HG02798 (cell line): ENCODE measurements around the gene RFX2.
"Not testable (repeated sequence)": the region's sequence is repeated elsewhere in the genome, so short reads cannot be mapped to it uniquely, and the experiment has no call there.

Experiments used
- ATAC-seq: cut with Tn5 transposase; IDR thresholded peaks from one replicate; pipeline ENCODE4 v1.9.1; 2021; ENCODE audit warnings: mild to moderate bottlenecking; ENCODE audit not compliant: unreplicated experiment, poor library complexity

The RFX2 gene

DNA sequence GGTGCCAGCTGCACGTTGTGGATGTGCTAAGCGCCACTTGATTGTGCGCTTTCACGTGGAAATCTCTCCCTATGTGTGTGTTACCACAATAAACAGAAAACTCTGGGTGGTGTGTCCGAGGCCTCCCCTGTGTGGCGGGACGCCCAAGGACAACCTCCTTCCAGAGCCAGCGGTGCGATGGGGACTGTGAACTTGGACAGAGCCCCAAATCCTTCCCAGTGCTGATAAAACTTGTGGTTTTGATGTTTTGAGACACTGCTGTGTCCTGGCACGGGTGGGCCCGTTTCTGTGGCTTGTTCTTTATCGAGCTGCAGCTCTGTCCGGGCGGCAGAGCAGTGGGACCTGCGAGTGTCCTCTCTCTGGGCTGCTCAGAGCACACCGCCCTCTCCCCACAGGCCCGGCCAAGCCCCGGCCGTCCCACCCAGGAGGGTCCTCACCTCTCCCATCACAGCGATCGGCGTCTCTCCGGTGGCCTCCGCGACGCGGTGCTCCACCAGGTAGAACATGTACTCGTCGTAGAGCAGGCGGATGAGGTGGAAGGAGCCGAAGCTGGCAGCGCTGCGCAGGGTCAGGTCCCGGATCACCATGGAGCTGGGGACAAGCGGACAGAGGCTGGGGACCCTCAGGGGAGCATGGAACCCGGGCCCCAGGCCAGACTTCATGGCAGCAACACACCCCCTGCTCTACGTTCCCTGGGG is 113.5 kb downstream of the RFX2 start:
- ATAC-seq = no peak

DNA sequence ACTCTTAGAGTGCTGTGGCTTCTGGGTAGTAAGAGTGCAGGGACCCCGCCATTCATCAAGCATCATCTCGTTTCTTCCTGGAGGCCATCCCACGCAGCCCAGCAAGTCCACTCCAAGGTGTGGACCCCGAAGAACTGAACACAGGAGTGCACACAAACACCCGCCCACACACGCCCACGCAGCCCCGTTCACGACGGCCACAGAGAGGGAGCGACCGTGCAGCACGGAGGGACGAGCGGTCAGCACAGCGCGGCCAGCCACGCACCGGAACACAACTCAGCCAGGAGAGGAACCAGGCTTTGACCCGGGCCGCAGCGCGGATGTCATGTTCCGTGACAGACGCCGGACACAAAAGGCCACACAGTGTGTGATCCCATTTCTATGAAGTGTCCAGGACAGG is 114.2 kb downstream of the RFX2 start:
- ATAC-seq = no peak

GRCh38 chr19:5995606-5996005 is 114.7 kb downstream of the RFX2 start:
- ATAC-seq = no peak

DNA sequence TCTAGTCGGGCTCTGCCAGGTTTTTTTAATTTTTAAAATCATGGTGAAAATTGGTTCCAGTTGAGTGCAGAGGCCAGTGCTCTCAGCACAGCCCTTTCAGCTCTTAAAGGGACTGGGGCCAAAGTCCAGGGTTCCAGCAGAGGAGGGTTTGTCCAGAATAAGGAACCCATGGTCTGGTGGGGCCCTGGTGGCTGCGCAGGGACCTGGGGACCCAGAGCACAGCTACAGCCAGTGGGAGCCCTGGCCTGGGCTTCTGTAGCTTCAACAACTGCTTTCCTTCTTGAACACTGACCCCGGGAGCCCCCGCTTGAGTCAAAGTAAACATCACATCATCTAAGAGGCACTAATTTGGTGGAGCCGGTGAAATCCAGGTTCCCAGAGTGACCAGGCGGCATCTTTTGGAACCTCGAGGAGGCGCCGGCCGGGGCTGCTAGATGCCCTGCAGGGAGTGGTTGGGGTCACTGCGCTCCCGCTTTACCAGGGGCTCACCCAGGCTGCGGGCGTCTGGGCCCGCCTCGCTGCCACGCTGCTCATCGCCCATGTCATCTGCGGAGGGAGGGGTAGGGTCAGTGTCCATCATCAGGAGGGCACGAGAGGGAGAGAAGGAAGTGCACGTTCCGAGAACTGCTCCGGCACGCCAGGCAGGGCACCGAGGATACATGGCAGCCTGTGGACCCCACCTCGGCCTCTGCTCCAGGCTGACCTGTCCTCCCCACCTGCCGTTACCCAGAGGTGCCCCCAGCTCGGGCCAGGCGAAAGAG is 115.7 kb downstream of the RFX2 start:
- no peak for ATAC-seq

GRCh38 chr19:5993648-5994358 is 116.5 kb downstream of the RFX2 start:
- ATAC-seq = no peak

GRCh38 chr19:5993201-5993600 is 117.1 kb downstream of the RFX2 start:
- ATAC-seq = no peak

- ATAC-seq = no peak
Measured at GRCh38 chr19:5992756-5993155, 117.5 kb downstream of the RFX2 start.

DNA sequence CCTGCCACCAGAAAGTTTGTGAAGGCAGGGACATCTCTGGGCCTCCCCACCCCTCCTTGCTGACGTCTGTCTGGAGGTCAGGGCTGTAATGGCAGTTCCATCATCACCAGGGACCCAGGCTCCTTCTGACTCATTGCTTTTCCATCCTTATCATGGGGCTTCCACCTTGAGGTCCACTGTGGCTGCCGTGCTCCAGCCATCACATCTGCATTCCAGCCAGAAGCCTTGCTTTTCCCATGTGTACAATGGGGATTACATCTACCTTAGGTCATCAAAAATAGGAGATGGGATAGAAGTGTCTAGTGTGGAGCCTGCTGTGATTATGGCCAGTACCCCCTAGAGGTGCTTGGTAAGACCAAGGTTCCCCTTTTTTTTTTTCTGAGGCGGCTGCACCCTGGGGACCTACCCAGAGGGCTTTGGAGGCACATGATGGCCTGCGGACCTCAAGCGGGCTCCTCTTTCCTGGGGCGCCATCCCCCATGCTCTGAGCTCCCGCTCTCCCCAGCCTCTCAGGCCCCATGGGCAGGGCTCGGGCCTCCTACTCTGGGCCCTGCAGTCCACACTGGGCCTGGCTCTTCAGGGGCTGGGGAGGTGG is 119.0 kb downstream of the RFX2 start:
- ATAC-seq = no peak

- ATAC-seq = no peak
Measured at GRCh38 chr19:5990289-5990797, 120.0 kb downstream of the RFX2 start.

DNA sequence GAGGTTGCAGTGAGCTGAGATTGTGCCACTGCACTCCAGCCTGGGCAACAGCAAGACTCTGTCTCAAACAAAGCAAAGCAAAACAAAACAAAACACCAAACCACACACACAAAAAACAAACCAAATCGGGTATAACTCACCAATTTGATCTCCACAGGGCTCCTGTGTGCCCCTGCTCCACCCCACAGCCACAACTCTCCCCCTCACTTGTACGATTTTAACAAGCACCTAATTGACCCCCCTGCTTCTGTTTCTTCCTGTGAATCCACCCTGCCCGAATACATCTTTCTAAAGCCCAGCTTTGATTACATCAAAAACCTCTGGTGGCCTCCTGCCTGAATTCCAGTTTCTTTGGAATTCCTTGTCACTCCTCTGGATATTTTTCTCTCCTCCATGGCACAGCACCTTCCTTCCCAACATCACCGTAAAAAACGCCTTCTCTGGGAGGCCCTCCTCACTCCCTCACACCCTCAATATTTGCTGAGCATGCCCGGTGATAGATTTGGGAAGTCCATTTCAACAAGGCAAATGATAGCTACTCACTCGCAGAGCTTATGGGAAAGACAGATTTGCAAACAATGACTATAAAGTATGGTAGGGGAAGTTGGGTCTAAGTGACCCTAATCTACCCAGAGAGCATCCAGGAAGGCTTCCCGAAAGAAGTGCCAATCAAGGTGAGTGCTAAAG is 120.8 kb downstream of the RFX2 start:
- ATAC-seq = no peak

DNA sequence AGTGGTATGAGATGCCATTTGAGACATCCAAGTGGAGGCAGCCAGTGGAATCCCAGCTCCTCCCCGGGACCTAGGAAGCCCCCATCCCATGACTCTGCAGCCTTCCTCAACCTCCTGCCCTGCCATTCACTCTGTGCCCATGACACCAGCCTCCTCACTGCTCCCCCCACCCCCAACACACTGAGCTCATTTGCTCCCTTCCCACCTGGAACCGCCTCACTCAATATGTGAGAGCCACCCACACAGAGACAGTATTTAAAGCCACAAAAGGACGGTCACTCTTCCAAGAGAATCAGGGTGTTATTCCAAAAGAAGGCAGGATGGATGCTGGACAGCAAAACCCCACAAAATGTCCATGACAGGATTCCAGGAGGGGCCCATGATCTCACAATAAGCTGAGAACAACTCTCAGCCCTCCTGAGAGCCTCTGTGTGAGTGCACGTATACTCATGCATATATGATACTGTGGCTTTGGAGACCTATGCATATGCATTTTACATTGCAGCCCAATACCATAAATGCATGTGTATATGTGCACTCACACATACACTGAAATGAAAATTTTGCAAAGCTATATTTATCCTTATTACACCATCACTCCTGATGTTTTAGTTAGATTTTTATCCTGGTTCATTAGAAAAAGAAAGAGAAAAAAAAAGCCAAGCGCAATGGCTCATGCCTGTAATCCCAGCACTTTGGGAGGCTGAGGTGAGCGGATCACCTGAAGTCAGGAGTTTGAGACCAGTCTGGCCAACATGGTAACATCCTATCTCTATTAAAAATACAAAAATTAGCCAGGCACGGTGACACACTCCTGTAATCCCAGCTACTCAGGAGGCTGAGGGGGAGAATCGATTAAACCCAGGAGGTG is 121.5 kb downstream of the RFX2 start:
- no peak for ATAC-seq

- no peak for ATAC-seq
Measured at GRCh38 chr19:5987077-5987818, 123.1 kb downstream of the RFX2 start.

GRCh38 chr19:5985837-5986236 is 124.5 kb downstream of the RFX2 start:
- ATAC-seq = not testable (repeated sequence)

- no peak for ATAC-seq
Measured at GRCh38 chr19:5985098-5985783, 125.1 kb downstream of the RFX2 start.

- no peak for ATAC-seq
Measured at GRCh38 chr19:5984600-5984999, 125.7 kb downstream of the RFX2 start.

DNA sequence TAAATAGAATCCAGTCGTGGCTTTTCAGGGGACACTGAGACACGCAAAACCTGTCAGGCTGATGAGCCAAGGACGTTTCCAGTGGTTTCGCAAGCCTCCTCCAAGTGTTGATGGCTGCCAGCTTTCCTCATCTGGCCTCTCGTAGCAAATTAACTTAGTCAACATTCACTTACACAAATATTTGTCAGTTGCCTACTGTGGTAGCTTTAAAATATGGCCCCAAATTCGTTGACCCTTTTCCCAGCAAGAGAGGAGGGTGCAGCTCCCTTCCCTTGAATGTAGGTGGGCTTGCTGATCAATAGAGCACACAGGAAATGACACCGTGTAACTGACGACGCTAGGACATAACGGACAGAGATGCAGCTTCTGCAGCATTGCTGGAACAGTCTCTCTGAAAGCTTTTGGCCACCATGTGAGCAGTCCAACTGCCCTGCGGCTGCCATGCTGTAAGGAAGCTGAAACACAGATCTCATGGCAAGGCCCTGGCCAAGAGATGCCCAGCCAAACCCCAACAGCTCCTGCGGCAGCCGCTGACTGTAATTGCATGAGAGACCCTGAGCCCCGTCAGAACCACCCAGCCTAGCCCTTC is 126.8 kb downstream of the RFX2 start:
- no peak for ATAC-seq
